ENCODE measurements around the gene CLC. TPM values are rescaled to one million over a fixed set of nuclear protein-coding genes. Genes with fewer than 3 reads are reported as not detected.

The CLC gene
- total RNA-seq, 2 donors from 2014 or later: not detected

GRCh38 chr19:39704181-39705044 lies 33.4 kb downstream of the CLC start, which contains the start of gene LGALS14:
LGALS14 (plus strand) TSS chr19:39704481; CDS start chr19:39704529, 48 bp downstream.
- Histone ChIP-seq H3K27me3 (ENCODE audit: control insufficient read depth, insufficient read depth, low read length, poor library complexity, severe bottlenecking) (peaks cover 6% of the 10 kb centered on the region), H3K36me3 (ENCODE audit: control insufficient read depth, insufficient read depth, low read length) (no peaks in the 10 kb centered on the region), H3K9me3 (ENCODE audit: control insufficient read depth, low read length) (no peaks in the 10 kb centered on the region), H3K27ac (ENCODE audit: low read depth, low read length) (no peak within 1 kb of the TSS), H3K9ac (ENCODE audit: extremely low read depth, low read length, poor library complexity, severe bottlenecking) (no peak within 1 kb of the TSS), H3K4me3 (ENCODE audit: low read length) (no peak within 1 kb of the TSS), H3K4me1 (ENCODE audit: control insufficient read depth, insufficient read depth, low read length) (no peaks in the 10 kb centered on the region)
- no peak within 1 kb of the TSS for H3K27ac Mint-ChIP-seq
- no peaks in the 10 kb centered on the region for H3K36me3 Mint-ChIP-seq (ENCODE audit: low read depth)
- peaks cover 3% of the 10 kb centered on the region for H3K27me3 Mint-ChIP-seq (ENCODE audit: insufficient read depth)
- H3K9me3 Mint-ChIP-seq: no peaks in the 10 kb centered on the region
- WGBS, 2 experiments (ENCODE audit: insufficient coverage in 1 of 2, insufficient read length in 1 of 2): 66 to 73% methylated on average over 4 to 6 of the region's 6 CpGs
- H3K4me3 Mint-ChIP-seq: no peak within 1 kb of the TSS
- no peak for DNase-seq
- H3K4me1 Mint-ChIP-seq: no peaks in the 10 kb centered on the region
- no peak for TF ChIP-seq CTCF (conservative IDR thresholded peaks at IDR 0.05)

GRCh38 chr19:39701291-39701690 lies 36.5 kb downstream of the CLC start:
- Histone ChIP-seq H3K9me3 (ENCODE audit: control insufficient read depth, low read length) (no peaks in the 10 kb centered on the region), H3K9ac (ENCODE audit: extremely low read depth, low read length, poor library complexity, severe bottlenecking) (no peak overlapping the region), H3K4me1 (ENCODE audit: control insufficient read depth, insufficient read depth, low read length) (no peaks in the 10 kb centered on the region), H3K4me3 (ENCODE audit: low read length) (no peak overlapping the region), H3K27me3 (ENCODE audit: control insufficient read depth, insufficient read depth, low read length, poor library complexity, severe bottlenecking) (peaks cover 6% of the 10 kb centered on the region), H3K27ac (ENCODE audit: low read depth, low read length) (no peak overlapping the region), H3K36me3 (ENCODE audit: control insufficient read depth, insufficient read depth, low read length) (no peaks in the 10 kb centered on the region)
- H3K36me3 Mint-ChIP-seq (ENCODE audit: low read depth): no peaks in the 10 kb centered on the region
- no peaks in the 10 kb centered on the region for H3K9me3 Mint-ChIP-seq
- no peak overlapping the region for H3K4me3 Mint-ChIP-seq
- H3K27ac Mint-ChIP-seq: no peak overlapping the region
- TF ChIP-seq CTCF (conservative IDR thresholded peaks at IDR 0.05): no peak
- H3K4me1 Mint-ChIP-seq: peaks cover 1% of the 10 kb centered on the region
- WGBS, 2 experiments (ENCODE audit: insufficient coverage in 1 of 2, insufficient read length in 1 of 2): 64 to 71% methylated on average over 2 to 5 of the region's 5 CpGs
- DNase-seq: no peak
- H3K27me3 Mint-ChIP-seq (ENCODE audit: insufficient read depth): peaks cover 3% of the 10 kb centered on the region

- peaks cover 4% of the 10 kb centered on the region for H3K27me3 Mint-ChIP-seq (ENCODE audit: insufficient read depth)
- Histone ChIP-seq H3K4me1 (ENCODE audit: control insufficient read depth, insufficient read depth, low read length) (no peaks in the 10 kb centered on the region), H3K27me3 (ENCODE audit: control insufficient read depth, insufficient read depth, low read length, poor library complexity, severe bottlenecking) (peaks cover 6% of the 10 kb centered on the region), H3K36me3 (ENCODE audit: control insufficient read depth, insufficient read depth, low read length) (no peaks in the 10 kb centered on the region), H3K9ac (ENCODE audit: extremely low read depth, low read length, poor library complexity, severe bottlenecking) (no peak overlapping the region), H3K27ac (ENCODE audit: low read depth, low read length) (no peak overlapping the region), H3K9me3 (ENCODE audit: control insufficient read depth, low read length) (no peaks in the 10 kb centered on the region), H3K4me3 (ENCODE audit: low read length) (no peak overlapping the region)
- H3K27ac Mint-ChIP-seq: no peak overlapping the region
- H3K9me3 Mint-ChIP-seq: no peaks in the 10 kb centered on the region
- no peak for DNase-seq
- TF ChIP-seq CTCF (conservative IDR thresholded peaks at IDR 0.05): no peak
- no peak overlapping the region for H3K4me3 Mint-ChIP-seq
- no peaks in the 10 kb centered on the region for H3K36me3 Mint-ChIP-seq (ENCODE audit: low read depth)
- peaks cover 1% of the 10 kb centered on the region for H3K4me1 Mint-ChIP-seq
These were observed 39.3 kb downstream of the CLC start for GRCh38 chr19:39698535-39698934.
